ENCODE data around the gene GBGT1.

GBGT1 gene

GRCh38 chr9:133122935-133123611, 40.6 kb downstream of the GBGT1 start:
- DNase-seq = no peak

- no peak for DNase-seq
These were observed 41.1 kb downstream of the GBGT1 start for GRCh38 chr9:133122605-133122934.

GRCh38 chr9:133121915-133122550, 41.7 kb downstream of the GBGT1 start:
- DNase-seq = no peak

- no peak for DNase-seq
These were observed 42.4 kb downstream of the GBGT1 start, which contains the start of gene RALGDS for GRCh38 chr9:133121198-133121914. Gene RALGDS, minus strand, starts transcription at chr9:133121240. Its CDS starts 86 bp downstream, at chr9:133121154.

GRCh38 chr9:133120501-133121197, 43.1 kb downstream of the GBGT1 start:
- no peak for DNase-seq

- no peak for DNase-seq
These were observed 43.7 kb downstream of the GBGT1 start for GRCh38 chr9:133119846-133120500.

- DNase-seq = no peak
These were observed 44.4 kb downstream of the GBGT1 start for GRCh38 chr9:133119103-133119845.

- DNase-seq = no peak
These were observed 45.1 kb downstream of the GBGT1 start for GRCh38 chr9:133118568-133118967.

GRCh38 chr9:133118179-133118520, 45.6 kb downstream of the GBGT1 start:
- DNase-seq = no peak

GRCh38 chr9:133117271-133118178, 46.2 kb downstream of the GBGT1 start:
- DNase-seq = no peak

- no peak for DNase-seq
These were observed 47.1 kb downstream of the GBGT1 start for GRCh38 chr9:133116346-133117231.

- DNase-seq = no peak
These were observed 47.9 kb downstream of the GBGT1 start for GRCh38 chr9:133115604-133116345.

- DNase-seq = no peak
These were observed 48.7 kb downstream of the GBGT1 start for GRCh38 chr9:133114886-133115603.

- DNase-seq = no peak
These were observed 49.5 kb downstream of the GBGT1 start for GRCh38 chr9:133113949-133114885.

- DNase-seq = no peak
These were observed 50.4 kb downstream of the GBGT1 start for GRCh38 chr9:133113163-133113948.

- DNase-seq = no peak
These were observed 51.1 kb downstream of the GBGT1 start for GRCh38 chr9:133112663-133113026.
